Hepatocyte (in vitro differentiated cells): ENCODE results near the gene CREG2.
"Not testable (repeated sequence)": the region's sequence is repeated elsewhere in the genome, so short reads cannot be mapped to it uniquely, and the experiment has no call there.

Experiments
- EZH2phosphoT487 ChIP-seq: fragments of 200-600 bp; sonication (generic); IDR thresholded peaks from one replicate; pipeline ENCODE4 v1.6.1; 2018; ENCODE audit warnings: antibody characterized with exemption, mild to moderate bottlenecking, low read depth, moderate library complexity; ENCODE audit not compliant: unreplicated experiment, severe bottlenecking
- TF ChIP-seq, protein P1 (sequence below): fragments of 200-600 bp; sonication (generic); IDR thresholded peaks from 2 replicates; pipeline ENCODE4 v1.5.1; 2016; ENCODE audit warnings: antibody characterized with exemption, mild to moderate bottlenecking; ENCODE audit not compliant: poor library complexity

DNA sequence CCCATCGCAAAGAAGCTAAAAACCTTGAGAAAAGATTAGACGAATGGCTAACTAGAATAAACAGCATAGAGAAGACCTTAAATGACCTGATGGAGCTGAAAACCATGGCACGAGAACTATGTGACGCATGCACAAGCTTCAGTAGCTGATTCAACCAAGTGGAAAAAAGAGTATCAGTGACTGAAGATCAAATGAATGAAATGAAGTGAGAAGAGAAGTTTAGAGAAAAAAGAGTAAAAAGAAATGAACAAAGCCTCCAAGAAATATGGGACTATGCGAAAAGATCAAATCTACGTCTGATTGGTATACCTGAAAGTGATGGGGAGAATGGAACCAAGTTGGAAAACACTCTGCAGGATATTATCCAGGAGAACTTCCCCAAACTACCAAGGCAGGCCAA lies 70.7 kb downstream of the CREG2 start:
- TF ChIP-seq, protein P1, sequence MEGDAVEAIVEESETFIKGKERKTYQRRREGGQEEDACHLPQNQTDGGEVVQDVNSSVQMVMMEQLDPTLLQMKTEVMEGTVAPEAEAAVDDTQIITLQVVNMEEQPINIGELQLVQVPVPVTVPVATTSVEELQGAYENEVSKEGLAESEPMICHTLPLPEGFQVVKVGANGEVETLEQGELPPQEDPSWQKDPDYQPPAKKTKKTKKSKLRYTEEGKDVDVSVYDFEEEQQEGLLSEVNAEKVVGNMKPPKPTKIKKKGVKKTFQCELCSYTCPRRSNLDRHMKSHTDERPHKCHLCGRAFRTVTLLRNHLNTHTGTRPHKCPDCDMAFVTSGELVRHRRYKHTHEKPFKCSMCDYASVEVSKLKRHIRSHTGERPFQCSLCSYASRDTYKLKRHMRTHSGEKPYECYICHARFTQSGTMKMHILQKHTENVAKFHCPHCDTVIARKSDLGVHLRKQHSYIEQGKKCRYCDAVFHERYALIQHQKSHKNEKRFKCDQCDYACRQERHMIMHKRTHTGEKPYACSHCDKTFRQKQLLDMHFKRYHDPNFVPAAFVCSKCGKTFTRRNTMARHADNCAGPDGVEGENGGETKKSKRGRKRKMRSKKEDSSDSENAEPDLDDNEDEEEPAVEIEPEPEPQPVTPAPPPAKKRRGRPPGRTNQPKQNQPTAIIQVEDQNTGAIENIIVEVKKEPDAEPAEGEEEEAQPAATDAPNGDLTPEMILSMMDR: not testable (repeated sequence)
- TF ChIP-seq EZH2phosphoT487: not testable (repeated sequence)
